Adrenal gland (tissue), 5 donors: ENCODE measurements around the gene EXOC5.

Source experiments
- POLR2A ChIP-seq, 2 donors: fragments of 450-650 bp; IDR thresholded peaks; one replicate each; pipeline ENCODE4 v1.6.1; 2017; ENCODE audit warnings: antibody characterized with exemption in 2 of 2, mild to moderate bottlenecking in 2 of 2, moderate library complexity in 1 of 2
- TF ChIP-seq, protein P1 (sequence below), 6 experiments: fragments of 450-650 bp in 4 of 6; fragments of 200-600 bp in 2 of 6; sonication (generic) in 1 of 6; IDR thresholded peaks; 1 replicate in 5 of 6; 2 replicates in 1 of 6; pipeline versions ENCODE4 v1.5.1 to v1.8.0; 2016 to 2021; ENCODE audit warnings: antibody characterized with exemption in 6 of 6, mild to moderate bottlenecking in 2 of 6, moderate library complexity in 1 of 6
- donor health status: DM: no; HTN: no; CAD: no.

DNA sequence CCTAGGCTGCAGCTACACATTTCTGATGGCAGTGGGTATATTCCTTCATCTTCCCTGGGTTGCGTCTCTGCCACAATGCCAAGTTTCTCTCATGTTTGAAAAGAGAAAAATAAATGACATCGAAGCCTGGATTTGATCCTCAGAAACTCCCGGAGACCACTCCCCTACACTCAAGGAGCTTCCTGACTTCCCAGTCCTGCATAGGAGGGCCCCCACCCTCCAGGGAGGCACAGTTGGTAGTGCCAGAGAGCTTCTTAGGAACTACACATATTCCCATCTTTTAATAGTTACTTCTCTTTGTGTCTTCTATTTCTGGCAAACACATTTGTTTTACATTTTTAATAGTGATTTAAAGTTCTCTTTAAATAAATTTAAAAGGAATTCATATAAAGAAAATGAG lies 30.8 kb upstream of the EXOC5 start:
- TF ChIP-seq, protein P1, sequence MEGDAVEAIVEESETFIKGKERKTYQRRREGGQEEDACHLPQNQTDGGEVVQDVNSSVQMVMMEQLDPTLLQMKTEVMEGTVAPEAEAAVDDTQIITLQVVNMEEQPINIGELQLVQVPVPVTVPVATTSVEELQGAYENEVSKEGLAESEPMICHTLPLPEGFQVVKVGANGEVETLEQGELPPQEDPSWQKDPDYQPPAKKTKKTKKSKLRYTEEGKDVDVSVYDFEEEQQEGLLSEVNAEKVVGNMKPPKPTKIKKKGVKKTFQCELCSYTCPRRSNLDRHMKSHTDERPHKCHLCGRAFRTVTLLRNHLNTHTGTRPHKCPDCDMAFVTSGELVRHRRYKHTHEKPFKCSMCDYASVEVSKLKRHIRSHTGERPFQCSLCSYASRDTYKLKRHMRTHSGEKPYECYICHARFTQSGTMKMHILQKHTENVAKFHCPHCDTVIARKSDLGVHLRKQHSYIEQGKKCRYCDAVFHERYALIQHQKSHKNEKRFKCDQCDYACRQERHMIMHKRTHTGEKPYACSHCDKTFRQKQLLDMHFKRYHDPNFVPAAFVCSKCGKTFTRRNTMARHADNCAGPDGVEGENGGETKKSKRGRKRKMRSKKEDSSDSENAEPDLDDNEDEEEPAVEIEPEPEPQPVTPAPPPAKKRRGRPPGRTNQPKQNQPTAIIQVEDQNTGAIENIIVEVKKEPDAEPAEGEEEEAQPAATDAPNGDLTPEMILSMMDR (IDR thresholded peaks at IDR 0.05) = no peak
- no peak for TF ChIP-seq POLR2A (IDR thresholded peaks at IDR 0.05)
